BLaER1 treated with 17β-estradiol and CSF1 and Interleukin-3, amounts not matched to agents 10 nM and 100 nM (cell line): ENCODE measurements around the gene HMX1.

Experiments
- H3K27ac ChIP-seq, 11 experiments: shearing (Covaris generic); formaldehyde crosslinking; 2 replicates each; pipeline ENCODE4 v1.8.1; 2022
- H3K27me3 ChIP-seq, 11 experiments: shearing (Covaris generic); formaldehyde crosslinking; 2 replicates each; pipeline ENCODE4 v1.8.1; 2022
- H3K36me3 ChIP-seq, 11 experiments: shearing (Covaris generic); formaldehyde crosslinking; 2 replicates each; pipeline ENCODE4 v1.8.1; 2022
- H3K4me1 ChIP-seq, 10 experiments: shearing (Covaris generic); formaldehyde crosslinking; 2 replicates each; pipeline ENCODE4 v1.8.1; 2022
- H3K4me2 ChIP-seq, 11 experiments: shearing (Covaris generic); formaldehyde crosslinking; 2 replicates each; pipeline ENCODE4 v1.8.1; 2022
- H3K4me3 ChIP-seq, 10 experiments: shearing (Covaris generic); formaldehyde crosslinking; 2 replicates each; pipeline ENCODE4 v1.8.1; 2022
- H3K9ac ChIP-seq, 11 experiments: shearing (Covaris generic); formaldehyde crosslinking; 2 replicates each; pipeline ENCODE4 v1.8.1; 2022
- H3K9me3 ChIP-seq, 11 experiments: shearing (Covaris generic); formaldehyde crosslinking; replicated peaks in 1 of 11; 2 replicates each; pipeline ENCODE4 v1.8.1; 2022
- H4K20me1 ChIP-seq, 11 experiments: shearing (Covaris generic); formaldehyde crosslinking; 2 replicates each; pipeline ENCODE4 v1.8.1; 2022
- Cebpa-rat ChIP-seq, 11 experiments: shearing (Covaris generic); IDR thresholded peaks; 2 replicates each; pipeline ENCODE4 v1.8.1; 2022

The HMX1 gene

GRCh38 chr4:8817096-8817812 is 54.4 kb downstream of the HMX1 start:
- peak overlapping the region in 9 of 11 experiments; percentile 7 to 79 (median 64); a peak in 16 of 22 replicates for H3K4me2 ChIP-seq
- no peaks in the 10 kb centered on the region for H3K36me3 ChIP-seq
- H3K27ac ChIP-seq, result no peak overlapping the region
- TF ChIP-seq Cebpa-rat (IDR thresholded peaks at IDR 0.05), result no peak
- peaks cover 7 to 30% (median 26%) of the 10 kb centered on the region in 10 experiments; a peak in 16 of 20 replicates for H3K4me1 ChIP-seq
- no peak overlapping the region for H3K9ac ChIP-seq
- no peaks in the 10 kb centered on the region for H4K20me1 ChIP-seq
- no peaks in the 10 kb centered on the region for H3K27me3 ChIP-seq
- H3K4me3 ChIP-seq, result no peak overlapping the region
- H3K9me3 ChIP-seq, result no peaks in the 10 kb centered on the region
